Endothelial cell (in vitro differentiated cells): ENCODE data around the gene TMEM221. TPM values are rescaled to one million over a fixed set of nuclear protein-coding genes. Genes with fewer than 3 reads are reported as not detected.

Experiments
- DNase-seq: peaks from one replicate; pipeline ENCODE4 v3.0.0; 2021; ENCODE audit warnings: low spot score
- H3K27ac Mint-ChIP-seq: one replicate; pipeline ENCODE4 v1.8.0; 2021; ENCODE audit warnings: mixed read lengths, inconsistent platforms; ENCODE audit not compliant: unreplicated experiment
- H3K27me3 Mint-ChIP-seq: one replicate; pipeline ENCODE4 v1.8.0; 2021; ENCODE audit warnings: mild to moderate bottlenecking, moderate library complexity, mixed read lengths, inconsistent platforms; ENCODE audit not compliant: unreplicated experiment
- H3K36me3 Mint-ChIP-seq: one replicate; pipeline ENCODE4 v1.8.0; 2021; ENCODE audit warnings: mild to moderate bottlenecking, low read depth, mixed read lengths, inconsistent platforms; ENCODE audit not compliant: unreplicated experiment
- H3K4me1 Mint-ChIP-seq: one replicate; pipeline ENCODE4 v1.8.0; 2021; ENCODE audit warnings: mild to moderate bottlenecking, mixed read lengths, inconsistent platforms; ENCODE audit not compliant: unreplicated experiment
- H3K4me3 Mint-ChIP-seq: one replicate; pipeline ENCODE4 v1.8.0; 2021; ENCODE audit warnings: mild to moderate bottlenecking, mixed read lengths, inconsistent platforms; ENCODE audit not compliant: unreplicated experiment
- H3K9me3 Mint-ChIP-seq: one replicate; pipeline ENCODE4 v1.8.0; 2021; ENCODE audit warnings: mixed read lengths, inconsistent platforms; ENCODE audit not compliant: unreplicated experiment
- CTCF ChIP-seq: fragments of 200-600 bp; sonication (generic); IDR thresholded peaks from one replicate; pipeline ENCODE4 v1.5.0; 2021; ENCODE audit warnings: antibody characterized with exemption; ENCODE audit not compliant: unreplicated experiment
- total RNA-seq: library from RNA; stranded (reverse); fragmentation: NEBNext Ultra II Directional; extraction: Animal tissue kit (Norgen Biotek cat#: 25700); gene quantifications from one replicate; pipeline ENCODE4 v1.2.1, GENCODE V29; 2021; ENCODE audit not compliant: unreplicated experiment

Gene TMEM221
- total RNA-seq, 1 donor from 2014 or later: 1.4 TPM

- Mint-ChIP-seq H3K4me1 (no peaks in the 10 kb centered on the region), H3K9me3 (no peaks in the 10 kb centered on the region), H3K4me3 (no peak overlapping the region), H3K36me3 (no peaks in the 10 kb centered on the region), H3K27me3 (peaks cover 6% of the 10 kb centered on the region), H3K27ac (no peak overlapping the region)
- no peak for TF ChIP-seq CTCF
- DNase-seq: peak; percentile 22
These were observed 7.0 kb upstream of the TMEM221 start for GRCh38 chr19:17455308-17456123.

- H3K4me3 Mint-ChIP-seq: no peak overlapping the region
- H3K4me1 Mint-ChIP-seq: no peaks in the 10 kb centered on the region
- H3K9me3 Mint-ChIP-seq: no peaks in the 10 kb centered on the region
- H3K27me3 Mint-ChIP-seq: peaks cover 9% of the 10 kb centered on the region
- no peaks in the 10 kb centered on the region for H3K36me3 Mint-ChIP-seq
- no peak for TF ChIP-seq CTCF
- H3K27ac Mint-ChIP-seq: no peak overlapping the region
- DNase-seq: no peak
These were observed 6.2 kb upstream of the TMEM221 start for GRCh38 chr19:17454576-17455071.

- H3K4me3 Mint-ChIP-seq: no peak overlapping the region
- H3K4me1 Mint-ChIP-seq: no peaks in the 10 kb centered on the region
- H3K9me3 Mint-ChIP-seq: no peaks in the 10 kb centered on the region
- peaks cover 12% of the 10 kb centered on the region for H3K27me3 Mint-ChIP-seq
- no peak for DNase-seq
- H3K27ac Mint-ChIP-seq: no peak overlapping the region
- no peaks in the 10 kb centered on the region for H3K36me3 Mint-ChIP-seq
- no peak for TF ChIP-seq CTCF
These were observed 3.4 kb upstream of the TMEM221 start for GRCh38 chr19:17451820-17452219.

GRCh38 chr19:17450264-17451075 lies 2.0 kb upstream of the TMEM221 start:
- Mint-ChIP-seq H3K4me1 (no peaks in the 10 kb centered on the region), H3K4me3 (no peak overlapping the region), H3K9me3 (no peaks in the 10 kb centered on the region), H3K27me3 (peaks cover 12% of the 10 kb centered on the region), H3K36me3 (no peaks in the 10 kb centered on the region), H3K27ac (no peak overlapping the region)
- DNase-seq: no peak
- no peak for TF ChIP-seq CTCF
